WTC11 (cell line): ENCODE measurements around the gene KLF7. TPM values are rescaled to one million over a fixed set of nuclear protein-coding genes. Genes with fewer than 3 reads are reported as not detected.

Experiments
- ATAC-seq: fragments of 200-7000 bp; cut with Tn5 transposase; 2 replicates; pipeline ENCODE4 v1.10.0; 2021; ENCODE audit warnings: mild to moderate bottlenecking, moderate library complexity
- CTCF ChIA-PET: fragments of 300-600 bp; sonication (Branson Sonifier 250); formaldehyde crosslinking; loops from one replicate; lab custom pipeline; 2021; ENCODE audit warnings: antibody characterized with exemption; lab: Charles Lee
- POLR2A ChIA-PET: fragments of 350-600 bp; sonication (Branson Sonifier 250); formaldehyde crosslinking; loops from one replicate; lab custom pipeline; 2021; ENCODE audit warnings: antibody characterized with exemption; lab: Charles Lee
- DNase-seq: peaks from one replicate; pipeline ENCODE4 v3.0.0; 2021; ENCODE audit warnings: low spot score
- H3K27ac Mint-ChIP-seq: 2 replicates; pipeline ENCODE4 v1.8.0; 2021; ENCODE audit warnings: mixed read lengths
- H3K27me3 Mint-ChIP-seq: 2 replicates; pipeline ENCODE4 v1.8.0; 2021; ENCODE audit warnings: low read depth, mild to moderate bottlenecking, moderate library complexity, mixed read lengths
- H3K36me3 Mint-ChIP-seq: 2 replicates; pipeline ENCODE4 v1.8.0; 2021; ENCODE audit warnings: mixed read lengths
- H3K4me1 Mint-ChIP-seq: 2 replicates; pipeline ENCODE4 v1.8.0; 2022; ENCODE audit warnings: mixed read lengths
- H3K4me3 Mint-ChIP-seq: 2 replicates; pipeline ENCODE4 v1.8.0; 2021; ENCODE audit warnings: mild to moderate bottlenecking, moderate library complexity, mixed read lengths
- H3K9me3 Mint-ChIP-seq: 2 replicates; pipeline ENCODE4 v1.8.0; 2021; ENCODE audit warnings: mixed read lengths
- AFF4 ChIP-seq: sonication (generic); formaldehyde crosslinking; IDR thresholded peaks from 2 replicates; pipeline ENCODE4 v1.8.1; 2023; ENCODE audit warnings: mild to moderate bottlenecking, missing genetic modification reagents, borderline replicate concordance
- CREB1 ChIP-seq: sonication (generic); formaldehyde crosslinking; IDR thresholded peaks from 2 replicates; pipeline ENCODE4 v1.8.0; 2023; ENCODE audit warnings: mild to moderate bottlenecking, missing genetic modification reagents
- ELF4 ChIP-seq: sonication (generic); formaldehyde crosslinking; IDR thresholded peaks from 2 replicates; pipeline ENCODE4 v1.8.1; 2022; ENCODE audit warnings: low read depth, mild to moderate bottlenecking, moderate library complexity, missing genetic modification reagents
- ESRRA ChIP-seq: sonication (generic); formaldehyde crosslinking; IDR thresholded peaks from 2 replicates; pipeline ENCODE4 v1.8.1; 2022; ENCODE audit warnings: mild to moderate bottlenecking, missing genetic modification reagents, borderline replicate concordance
- HMGXB4 ChIP-seq: sonication (generic); formaldehyde crosslinking; IDR thresholded peaks from 2 replicates; pipeline ENCODE4 v1.8.1; 2023; ENCODE audit warnings: mild to moderate bottlenecking, moderate library complexity, missing genetic modification reagents
- MYBL2 ChIP-seq: sonication (generic); formaldehyde crosslinking; IDR thresholded peaks from 2 replicates; pipeline ENCODE4 v1.8.1; 2023; ENCODE audit warnings: mild to moderate bottlenecking, moderate library complexity, missing genetic modification reagents
- NR3C1 ChIP-seq: sonication (generic); formaldehyde crosslinking; conservative IDR thresholded peaks from 2 replicates; pipeline ENCODE4 v1.8.1; 2023; ENCODE audit warnings: low read depth, mild to moderate bottlenecking, missing genetic modification reagents
- SMAD3 ChIP-seq: sonication (generic); formaldehyde crosslinking; IDR thresholded peaks from 2 replicates; pipeline ENCODE4 v1.8.0; 2022; ENCODE audit warnings: missing genetic modification reagents, mild to moderate bottlenecking, borderline replicate concordance
- TCF7 ChIP-seq: sonication (generic); formaldehyde crosslinking; IDR thresholded peaks from 2 replicates; pipeline ENCODE4 v1.8.0; 2022; ENCODE audit warnings: mild to moderate bottlenecking, low read depth, missing genetic modification reagents, moderate library complexity
- ZBTB21 ChIP-seq: sonication (generic); formaldehyde crosslinking; IDR thresholded peaks from 2 replicates; pipeline ENCODE4 v1.8.1; 2023; ENCODE audit warnings: mild to moderate bottlenecking, missing genetic modification reagents, borderline replicate concordance
- ZMAT4 ChIP-seq: fragments of 250-450 bp; sonication (Bioruptor Pico); IDR thresholded peaks from 2 replicates; pipeline ENCODE4 v1.9.0; 2021; ENCODE audit warnings: mild to moderate bottlenecking
- ZNF423 ChIP-seq: fragments of 250-450 bp; sonication (Bioruptor Pico); IDR thresholded peaks from 2 replicates; pipeline ENCODE4 v2.1.2; 2022; ENCODE audit warnings: mild to moderate bottlenecking, moderate library complexity
- ZNF532 ChIP-seq: fragments of 250-450 bp; sonication (Bioruptor Pico); IDR thresholded peaks from 2 replicates; pipeline ENCODE4 v1.9.0; 2021; ENCODE audit warnings: mild to moderate bottlenecking, borderline replicate concordance
- ZNF671 ChIP-seq: fragments of 250-450 bp; sonication (Bioruptor Pico); IDR thresholded peaks from 2 replicates; pipeline ENCODE4 v1.8.0; 2021; ENCODE audit warnings: mild to moderate bottlenecking
- total RNA-seq: library from RNA; stranded (reverse); gene quantifications from 3 replicates; pipeline ENCODE4 v1.2.3, GENCODE V29; 2021

KLF7 gene
- total RNA-seq, 1 experiment from 2014 or later, result 25.4 TPM

GRCh38 chr2:207041786-207042554, 123.8 kb downstream of the KLF7 start:
- ATAC-seq (no peak), DNase-seq (no peak)
- H3K4me3 Mint-ChIP-seq, result no peak overlapping the region
- H3K9me3 Mint-ChIP-seq, result peaks cover 3% of the 10 kb centered on the region; the same call in 1 of the 2 replicates
- ChIA-PET CTCF (no interaction called here), POLR2A (no interaction called here)
- H3K27ac Mint-ChIP-seq, result no peak overlapping the region
- H3K36me3 Mint-ChIP-seq, result no peaks in the 10 kb centered on the region
- H3K4me1 Mint-ChIP-seq, result peaks cover 47% of the 10 kb centered on the region
- no peaks in the 10 kb centered on the region for H3K27me3 Mint-ChIP-seq
- TF ChIP-seq ZNF671 (CRISPR knock-in tag) (no peak), ZNF423 (no peak), ZNF532 (CRISPR knock-in tag) (no peak), SMAD3 (CRISPR knock-in tag) (no peak), NR3C1 (CRISPR knock-in tag) (no peak), HMGXB4 (no peak), ELF4 (CRISPR knock-in tag) (no peak), AFF4 (CRISPR knock-in tag) (no peak)

GRCh38 chr2:207041279-207041678, 124.5 kb downstream of the KLF7 start:
- Mint-ChIP-seq H3K27ac (no peak overlapping the region), H3K36me3 (no peaks in the 10 kb centered on the region), H3K9me3 (peaks cover 3% of the 10 kb centered on the region; the same call in 1 of the 2 replicates)
- peak; percentile 66 for ATAC-seq
- no peak for DNase-seq
- TF ChIP-seq CREB1 (CRISPR knock-in tag) (no peak), AFF4 (CRISPR knock-in tag) (no peak), TCF7 (CRISPR knock-in tag) (no peak), ZBTB21 (CRISPR knock-in tag) (no peak), MYBL2 (CRISPR knock-in tag) (no peak), ESRRA (no peak), ZMAT4 (CRISPR knock-in tag) (no peak)
- TF ChIP-seq, all 79 proteins: peak for 0
- no peak overlapping the region for H3K4me3 Mint-ChIP-seq
- CTCF ChIA-PET, result no interaction called here
- H3K27me3 Mint-ChIP-seq, result no peaks in the 10 kb centered on the region
- POLR2A ChIA-PET, result no interaction called here
- H3K4me1 Mint-ChIP-seq, result peaks cover 47% of the 10 kb centered on the region
